ENCODE measurements around the gene PCDHB12.

DNA sequence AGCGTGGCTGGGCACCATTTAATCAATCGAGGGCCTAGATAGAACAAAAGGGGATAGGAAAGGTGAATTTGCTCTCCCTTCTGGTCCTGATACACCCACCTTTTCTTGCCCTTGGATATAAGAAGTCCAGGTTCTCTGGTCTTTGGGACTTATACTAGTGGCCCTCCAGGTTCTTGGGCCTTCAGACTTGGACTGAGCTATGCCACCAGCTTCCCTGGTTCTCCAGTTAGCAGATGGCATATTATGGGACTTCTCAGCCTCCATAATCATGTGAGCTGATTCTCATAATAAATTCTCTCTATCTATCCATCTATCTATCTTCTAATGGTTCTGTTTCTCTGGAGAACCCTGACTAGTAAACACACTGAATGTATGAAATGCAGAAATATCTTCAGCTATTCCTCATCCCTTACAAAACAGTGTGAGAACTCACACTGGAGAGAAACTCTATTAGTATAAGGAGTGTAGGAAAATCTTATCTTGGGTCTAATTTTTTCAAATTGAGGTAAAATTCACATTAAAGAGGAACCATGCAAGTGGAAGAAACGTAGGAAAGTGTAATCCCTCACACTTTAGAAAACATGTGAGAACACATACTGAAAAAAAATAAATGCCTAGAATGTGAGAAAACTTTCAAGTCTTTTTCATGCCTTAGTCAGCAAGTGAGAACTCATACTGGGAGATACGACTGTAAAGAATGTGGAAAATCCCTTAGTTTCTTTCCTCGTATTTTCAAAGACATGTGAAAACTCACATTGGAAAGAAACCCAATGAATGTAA lies 52.1 kb downstream of the PCDHB12 start:
- TF ChIP-seq, protein P1, sequence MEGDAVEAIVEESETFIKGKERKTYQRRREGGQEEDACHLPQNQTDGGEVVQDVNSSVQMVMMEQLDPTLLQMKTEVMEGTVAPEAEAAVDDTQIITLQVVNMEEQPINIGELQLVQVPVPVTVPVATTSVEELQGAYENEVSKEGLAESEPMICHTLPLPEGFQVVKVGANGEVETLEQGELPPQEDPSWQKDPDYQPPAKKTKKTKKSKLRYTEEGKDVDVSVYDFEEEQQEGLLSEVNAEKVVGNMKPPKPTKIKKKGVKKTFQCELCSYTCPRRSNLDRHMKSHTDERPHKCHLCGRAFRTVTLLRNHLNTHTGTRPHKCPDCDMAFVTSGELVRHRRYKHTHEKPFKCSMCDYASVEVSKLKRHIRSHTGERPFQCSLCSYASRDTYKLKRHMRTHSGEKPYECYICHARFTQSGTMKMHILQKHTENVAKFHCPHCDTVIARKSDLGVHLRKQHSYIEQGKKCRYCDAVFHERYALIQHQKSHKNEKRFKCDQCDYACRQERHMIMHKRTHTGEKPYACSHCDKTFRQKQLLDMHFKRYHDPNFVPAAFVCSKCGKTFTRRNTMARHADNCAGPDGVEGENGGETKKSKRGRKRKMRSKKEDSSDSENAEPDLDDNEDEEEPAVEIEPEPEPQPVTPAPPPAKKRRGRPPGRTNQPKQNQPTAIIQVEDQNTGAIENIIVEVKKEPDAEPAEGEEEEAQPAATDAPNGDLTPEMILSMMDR (IDR thresholded peaks at IDR 0.05; ENCODE audit: insufficient read depth, low read length), result no peak
- no peak for TF ChIP-seq POLR2AphosphoS5 (IDR thresholded peaks at IDR 0.05; ENCODE audit: low read depth)

Data from HL-60 (cell line).